ENCODE data around the gene SSC5D.

The SSC5D gene

DNA sequence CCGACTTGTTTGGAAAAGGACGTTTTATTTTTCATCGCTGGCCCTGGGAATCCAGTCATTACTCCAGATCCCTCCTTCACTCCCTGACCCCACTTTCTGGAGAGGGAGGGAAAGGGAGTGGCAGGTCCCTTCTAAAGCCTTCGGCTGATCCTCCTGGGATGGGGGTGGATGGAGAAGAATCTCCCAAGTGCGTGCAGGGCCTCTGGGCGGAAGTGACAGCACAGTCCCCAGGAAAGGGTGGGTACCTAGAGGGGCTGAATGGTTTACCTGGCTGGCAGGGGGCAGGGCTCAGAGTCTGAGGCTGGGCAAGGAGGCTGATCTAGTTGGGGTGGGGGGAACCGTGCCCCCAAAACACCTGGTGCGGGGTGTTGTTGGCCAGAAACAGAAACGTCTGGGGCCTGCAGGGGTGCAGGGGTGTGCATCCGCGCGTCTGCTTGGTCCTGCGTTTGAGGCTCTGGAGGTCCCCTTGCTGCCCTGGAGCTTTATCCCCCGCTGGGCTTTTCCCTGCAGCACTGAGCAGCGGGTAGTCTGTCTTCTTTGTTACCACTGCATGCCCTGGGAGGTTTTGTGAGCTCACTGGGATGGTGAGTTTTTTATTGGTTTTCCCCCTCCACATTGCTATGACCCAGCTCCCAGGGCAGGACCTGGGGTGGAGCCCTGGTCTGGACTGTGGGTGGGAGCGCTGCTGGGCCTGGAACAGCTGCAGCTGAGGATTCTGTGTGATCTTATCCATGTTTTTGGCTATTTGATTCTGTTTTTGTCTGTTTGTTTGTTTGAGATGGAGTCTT is 14.8 kb upstream of the SSC5D start:
- no peak for DNase-seq (ENCODE audit: low spot score)

DNA sequence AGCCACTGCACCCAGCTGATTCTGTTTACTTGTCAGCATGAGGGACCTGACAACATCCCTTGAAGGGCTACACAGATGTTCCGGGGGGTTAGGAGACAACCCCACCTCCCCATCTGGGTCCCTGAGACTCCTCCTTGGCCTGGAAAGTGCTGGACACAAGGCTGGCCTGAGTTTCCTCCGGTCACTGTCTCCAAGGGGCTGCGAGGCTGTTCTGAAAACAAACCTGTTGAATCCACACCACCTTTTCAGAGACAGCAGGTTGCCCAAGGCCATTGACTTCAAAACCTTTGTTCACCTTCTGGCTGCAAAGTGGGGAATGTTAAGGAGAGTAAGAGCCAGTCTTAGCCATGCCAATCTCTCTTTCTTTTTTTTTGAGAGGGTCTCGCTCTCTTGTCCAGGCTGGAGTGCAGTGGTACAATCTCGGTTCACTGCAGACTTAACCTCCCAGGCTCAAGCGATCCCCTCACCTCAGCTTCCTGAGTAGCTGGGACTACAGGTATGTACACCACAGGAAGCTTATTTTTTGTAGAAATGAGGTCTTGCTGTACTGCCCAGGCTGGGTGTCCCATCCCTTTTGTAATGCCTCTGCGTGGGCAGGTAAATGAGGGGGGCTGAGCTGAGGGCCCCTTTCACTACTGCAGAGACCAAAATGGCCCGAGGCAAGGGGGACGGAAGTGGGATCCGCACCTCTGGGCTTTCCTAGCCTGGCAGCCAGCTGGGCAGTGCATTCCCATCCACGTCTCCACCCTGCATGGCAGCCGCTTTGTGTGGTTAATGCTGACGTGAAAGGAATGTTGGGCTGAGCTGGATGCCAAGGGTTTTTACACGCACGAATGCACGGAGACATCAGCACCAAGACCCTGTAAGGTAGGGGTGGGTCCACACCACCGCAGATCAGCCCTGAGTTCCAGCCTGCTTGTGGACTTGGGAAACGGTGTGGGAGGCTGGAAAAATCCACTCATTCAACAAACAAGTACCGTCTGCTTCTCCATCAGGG is 13.7 kb upstream of the SSC5D start:
- no peak for DNase-seq (ENCODE audit: low spot score)

DNA sequence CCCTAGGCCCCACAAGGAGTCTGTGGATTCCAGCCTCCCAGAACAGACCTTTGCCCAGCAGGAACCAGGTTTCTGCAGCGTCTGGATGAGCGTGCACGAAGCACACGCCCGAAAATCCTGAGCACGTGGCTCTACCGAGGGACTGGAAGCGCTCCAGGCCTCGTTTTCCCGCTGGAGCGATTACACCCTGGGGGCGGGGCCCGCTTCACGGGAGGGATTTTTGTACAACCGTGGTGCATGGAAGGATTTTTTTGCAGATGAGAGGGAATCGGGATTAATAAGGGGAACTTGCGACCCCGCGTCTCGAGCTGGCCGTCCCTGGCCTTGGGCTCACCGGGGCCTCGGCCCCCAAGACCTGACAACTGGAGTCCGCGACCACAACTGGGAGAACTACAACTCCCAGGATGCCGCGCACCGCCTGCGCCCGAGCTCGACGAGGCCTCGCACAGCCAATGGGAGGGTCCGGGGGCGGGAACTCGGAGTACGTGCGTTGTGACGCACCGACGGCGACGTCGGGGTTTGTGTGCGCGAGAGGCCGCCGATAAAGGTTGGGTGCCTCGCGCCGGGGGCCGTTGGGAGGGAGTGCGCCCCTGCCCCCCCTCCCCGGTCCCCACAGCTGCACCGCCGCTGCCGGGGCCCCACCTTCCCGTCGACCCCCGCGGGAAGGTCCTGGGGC is 12.0 kb upstream of the SSC5D start, which contains the start of gene ZNF628:
TSS of gene ZNF628 (plus strand) at position 518 of the 676 bp plus-strand sequence. CDS start 3,294 bp downstream, outside the sequence.
- DNase-seq (ENCODE audit: low spot score) = peak; percentile 92

DNA sequence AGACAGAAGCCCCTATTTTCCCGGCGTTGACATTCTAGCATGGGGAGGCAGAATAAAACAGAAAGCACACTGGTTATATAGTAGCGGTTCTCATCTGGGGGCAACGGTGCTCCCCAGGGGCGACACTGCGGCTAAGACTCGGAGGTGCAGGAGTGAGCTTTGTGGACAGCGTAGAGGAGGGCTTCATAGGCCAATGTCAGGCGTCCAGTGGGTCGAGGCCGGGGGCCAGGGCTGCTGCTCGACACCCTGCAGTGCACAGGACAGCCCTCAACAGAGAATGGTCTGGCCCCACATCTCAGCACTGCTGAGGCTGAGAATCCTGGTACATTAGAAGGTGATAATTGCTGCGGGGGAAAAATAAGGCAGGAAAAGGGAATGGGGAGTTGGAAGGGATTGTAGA is 10.3 kb upstream of the SSC5D start:
- DNase-seq (ENCODE audit: low spot score) = no peak

DNA sequence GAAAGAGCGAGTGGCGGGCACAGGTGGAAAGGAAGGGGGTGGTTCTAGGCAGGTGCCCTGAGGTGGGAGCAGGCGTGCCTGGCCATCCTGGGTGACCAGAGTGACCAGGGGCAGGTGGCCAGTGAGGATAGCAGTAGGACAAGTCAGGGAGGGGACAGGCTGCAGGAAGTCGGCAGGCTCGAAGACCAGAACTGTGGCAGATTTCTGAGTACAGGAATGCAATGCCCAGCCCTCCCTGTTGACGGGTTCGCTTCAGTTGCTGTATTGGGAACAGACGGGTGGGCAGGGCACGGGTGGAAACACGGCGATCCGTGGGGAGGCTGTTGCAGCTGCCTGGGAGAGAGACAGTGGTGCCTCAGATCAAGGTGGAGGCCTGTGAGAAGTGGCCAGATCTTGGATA is 9.9 kb upstream of the SSC5D start:
- DNase-seq (ENCODE audit: low spot score) = no peak

DNA sequence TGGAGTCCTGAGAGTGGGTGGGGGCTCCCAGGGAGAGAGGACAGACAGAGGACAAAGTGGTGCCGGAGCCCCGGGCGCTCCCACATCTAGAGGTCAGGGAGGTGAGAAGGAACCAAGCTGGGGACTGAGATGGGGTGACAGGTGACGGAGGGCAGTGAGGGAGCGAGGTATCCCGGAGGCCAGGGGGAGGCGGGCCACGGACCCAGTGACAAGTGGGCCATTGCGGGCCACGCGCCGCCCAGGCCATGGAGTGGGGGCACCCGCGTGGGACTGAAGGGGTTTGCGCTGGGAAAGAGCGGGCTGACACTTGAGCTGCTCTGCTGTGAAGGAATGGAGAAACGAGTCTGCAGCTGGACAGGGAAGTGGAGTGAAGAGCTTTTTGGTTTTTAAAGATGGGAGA is 9.2 kb upstream of the SSC5D start:
- no peak for DNase-seq (ENCODE audit: low spot score)

DNA sequence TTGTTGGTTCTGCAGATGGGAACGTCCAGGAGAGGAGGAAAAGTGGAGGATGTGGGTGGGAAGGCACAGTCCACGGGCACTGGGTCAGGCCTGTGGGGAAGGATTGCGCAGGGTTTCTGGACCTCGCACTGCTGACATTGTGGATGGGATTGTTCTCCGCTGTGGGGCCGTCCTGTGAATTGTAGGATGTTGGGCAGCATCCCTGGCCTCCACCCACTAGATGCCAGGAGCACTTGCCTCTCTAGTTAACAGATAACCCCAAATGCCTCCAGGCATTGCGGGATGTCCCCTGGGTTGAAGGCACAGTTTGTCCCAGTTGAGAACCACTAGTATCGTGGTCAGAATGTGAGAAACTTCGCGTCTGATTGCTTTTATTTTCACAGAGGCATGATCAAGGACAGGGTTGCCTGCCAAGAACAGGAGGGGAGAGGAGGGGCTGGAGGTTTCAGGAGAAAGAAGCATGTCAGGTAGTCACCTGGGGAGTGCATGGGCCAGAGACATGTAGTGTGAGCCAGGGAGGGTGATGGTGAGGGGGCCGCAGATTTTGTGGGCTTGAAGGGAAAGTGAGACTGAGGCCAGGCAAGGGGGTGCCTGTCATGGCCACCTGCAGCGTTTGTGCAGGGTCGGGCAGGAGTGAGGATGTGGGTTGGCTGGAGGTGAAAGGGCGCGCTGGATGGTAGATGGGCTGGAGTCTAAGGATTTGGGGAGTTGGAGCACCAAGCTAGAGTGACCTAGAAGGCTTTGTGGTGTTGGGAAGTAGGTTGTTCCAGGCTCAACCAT is 8.6 kb upstream of the SSC5D start:
- DNase-seq (ENCODE audit: low spot score) = no peak

DNA sequence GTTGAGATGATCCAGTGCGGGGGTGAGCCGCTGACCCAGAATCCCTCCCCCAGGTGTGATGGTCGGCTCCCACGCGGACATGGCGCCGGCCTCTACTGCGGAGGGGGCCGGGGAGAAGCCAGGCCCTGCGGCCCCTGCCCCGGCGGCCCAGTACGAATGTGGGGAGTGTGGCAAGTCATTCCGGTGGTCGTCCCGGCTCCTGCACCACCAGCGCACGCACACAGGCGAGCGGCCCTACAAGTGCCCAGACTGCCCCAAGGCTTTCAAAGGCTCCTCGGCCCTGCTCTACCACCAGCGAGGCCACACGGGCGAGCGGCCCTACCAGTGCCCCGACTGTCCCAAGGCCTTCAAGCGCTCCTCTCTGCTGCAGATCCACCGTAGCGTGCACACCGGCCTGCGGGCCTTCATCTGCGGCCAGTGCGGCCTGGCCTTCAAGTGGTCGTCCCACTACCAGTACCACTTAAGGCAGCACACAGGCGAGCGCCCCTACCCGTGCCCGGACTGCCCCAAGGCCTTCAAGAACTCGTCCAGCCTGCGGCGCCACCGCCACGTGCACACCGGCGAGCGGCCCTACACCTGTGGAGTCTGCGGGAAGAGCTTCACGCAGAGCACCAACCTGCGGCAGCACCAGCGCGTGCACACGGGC is 7.0 kb upstream of the SSC5D start:
- no peak for DNase-seq (ENCODE audit: low spot score)

DNA sequence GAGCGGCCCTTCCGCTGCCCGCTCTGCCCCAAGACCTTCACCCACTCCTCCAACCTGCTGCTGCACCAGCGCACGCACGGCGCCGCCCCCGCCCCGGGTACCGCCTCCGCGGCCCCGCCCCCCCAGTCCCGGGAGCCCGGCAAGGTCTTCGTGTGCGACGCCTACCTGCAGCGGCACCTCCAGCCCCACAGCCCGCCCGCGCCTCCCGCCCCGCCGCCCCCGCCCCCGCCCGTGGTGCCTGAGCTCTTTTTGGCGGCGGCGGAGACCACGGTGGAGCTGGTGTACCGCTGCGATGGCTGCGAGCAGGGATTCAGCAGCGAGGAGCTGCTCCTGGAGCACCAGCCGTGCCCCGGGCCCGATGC is 6.5 kb upstream of the SSC5D start:
- DNase-seq (ENCODE audit: low spot score) = no peak

DNA sequence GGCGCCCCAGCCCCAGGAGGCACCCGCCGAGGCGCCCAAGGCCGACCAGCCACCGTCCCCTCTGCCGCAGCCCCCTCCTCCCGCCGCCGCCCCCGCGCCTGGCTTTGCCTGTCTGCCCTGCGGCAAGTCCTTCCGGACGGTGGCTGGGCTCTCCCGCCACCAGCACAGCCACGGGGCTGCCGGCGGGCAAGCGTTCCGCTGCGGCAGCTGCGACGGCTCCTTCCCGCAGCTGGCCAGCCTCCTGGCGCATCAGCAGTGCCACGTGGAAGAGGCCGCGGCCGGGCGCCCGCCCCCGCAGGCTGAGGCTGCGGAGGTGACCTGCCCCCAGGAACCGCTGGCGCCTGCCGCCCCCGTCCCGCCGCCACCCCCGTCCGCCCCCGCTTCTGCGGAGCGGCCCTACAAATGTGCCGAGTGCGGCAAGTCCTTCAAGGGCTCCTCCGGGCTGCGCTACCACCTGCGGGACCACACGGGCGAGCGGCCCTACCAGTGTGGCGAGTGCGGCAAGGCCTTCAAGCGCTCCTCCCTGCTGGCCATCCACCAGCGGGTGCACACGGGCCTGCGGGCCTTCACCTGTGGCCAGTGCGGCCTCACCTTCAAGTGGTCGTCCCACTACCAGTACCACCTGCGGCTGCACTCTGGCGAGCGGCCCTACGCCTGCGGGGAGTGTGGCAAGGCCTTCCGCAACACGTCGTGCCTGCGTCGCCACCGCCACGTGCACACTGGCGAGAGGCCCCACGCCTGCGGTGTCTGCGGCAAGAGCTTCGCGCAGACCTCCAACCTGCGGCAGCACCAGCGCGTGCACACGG is 5.9 kb upstream of the SSC5D start:
- no peak for DNase-seq (ENCODE audit: low spot score)

DNA sequence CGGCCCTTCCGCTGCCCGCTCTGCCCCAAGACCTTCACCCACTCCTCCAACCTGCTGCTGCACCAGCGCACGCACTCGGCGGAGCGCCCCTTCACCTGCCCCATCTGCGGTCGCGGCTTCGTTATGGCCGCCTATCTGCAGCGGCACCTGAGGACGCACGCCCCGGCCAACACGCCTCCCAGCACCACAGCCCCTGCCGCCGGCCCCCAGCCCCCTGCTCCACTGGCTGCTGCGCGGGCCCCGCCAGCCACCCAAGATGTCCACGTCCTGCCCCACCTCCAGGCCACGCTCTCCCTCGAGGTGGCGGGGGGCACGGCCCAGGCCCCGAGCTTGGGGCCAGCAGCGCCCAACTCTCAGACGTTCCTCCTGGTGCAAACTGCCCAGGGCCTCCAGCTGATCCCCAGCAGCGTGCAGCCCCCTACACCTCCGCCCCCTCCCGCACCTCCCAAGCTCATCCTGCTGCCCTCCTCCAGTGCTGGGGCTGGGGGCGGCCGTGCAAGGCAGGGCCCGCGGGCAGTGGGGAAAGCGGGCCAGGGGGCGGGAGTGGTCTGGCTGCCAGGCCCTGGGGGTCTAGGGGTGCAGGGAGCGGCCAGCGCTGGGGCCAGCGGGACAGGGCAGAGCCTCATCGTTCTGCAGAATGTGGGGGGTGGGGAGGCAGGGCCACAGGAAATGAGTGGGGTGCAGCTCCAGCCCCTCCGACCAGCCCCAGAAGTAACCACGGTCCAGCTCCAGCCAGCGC is 5.1 kb upstream of the SSC5D start:
- DNase-seq (ENCODE audit: low spot score) = no peak

DNA sequence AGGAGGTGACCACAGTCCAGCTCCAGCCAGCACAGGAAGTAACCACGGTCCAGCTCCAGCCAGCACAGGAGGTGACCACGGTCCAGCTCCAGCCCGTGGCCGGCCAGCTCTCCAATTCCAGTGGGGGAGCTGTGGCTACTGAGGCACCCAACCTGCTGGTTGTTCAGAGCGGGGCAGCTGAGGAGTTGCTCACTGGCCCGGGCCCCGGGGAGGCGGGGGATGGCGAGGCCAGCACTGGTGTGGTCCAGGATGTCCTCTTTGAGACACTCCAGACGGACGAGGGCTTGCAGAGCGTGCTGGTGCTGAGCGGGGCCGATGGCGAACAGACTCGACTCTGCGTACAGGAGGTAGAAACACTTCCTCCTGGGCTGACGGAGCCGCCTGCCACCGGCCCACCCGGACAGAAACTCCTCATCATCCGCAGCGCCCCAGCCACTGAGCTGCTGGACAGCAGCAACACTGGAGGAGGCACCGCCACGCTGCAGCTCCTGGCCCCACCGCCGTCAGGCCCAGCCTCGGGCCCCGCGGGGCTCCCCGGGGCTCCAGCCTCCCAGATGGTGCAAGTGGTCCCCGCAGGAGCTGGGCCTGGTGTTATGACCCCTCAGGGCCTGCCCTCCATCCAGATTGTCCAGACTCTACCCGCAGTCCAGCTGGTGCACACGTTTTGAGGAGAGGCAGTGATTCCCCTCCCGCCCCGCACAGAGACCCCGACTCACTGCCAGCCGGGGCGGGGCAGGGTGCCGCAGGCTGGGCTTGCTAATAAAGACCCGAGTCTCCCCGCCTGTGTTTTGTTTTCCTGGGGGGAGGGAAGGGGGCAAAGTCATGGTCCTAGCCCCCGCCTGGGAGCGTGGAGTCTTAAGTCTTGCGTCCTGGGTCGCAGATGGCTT is 4.3 kb upstream of the SSC5D start:
- no peak for DNase-seq (ENCODE audit: low spot score)

DNA sequence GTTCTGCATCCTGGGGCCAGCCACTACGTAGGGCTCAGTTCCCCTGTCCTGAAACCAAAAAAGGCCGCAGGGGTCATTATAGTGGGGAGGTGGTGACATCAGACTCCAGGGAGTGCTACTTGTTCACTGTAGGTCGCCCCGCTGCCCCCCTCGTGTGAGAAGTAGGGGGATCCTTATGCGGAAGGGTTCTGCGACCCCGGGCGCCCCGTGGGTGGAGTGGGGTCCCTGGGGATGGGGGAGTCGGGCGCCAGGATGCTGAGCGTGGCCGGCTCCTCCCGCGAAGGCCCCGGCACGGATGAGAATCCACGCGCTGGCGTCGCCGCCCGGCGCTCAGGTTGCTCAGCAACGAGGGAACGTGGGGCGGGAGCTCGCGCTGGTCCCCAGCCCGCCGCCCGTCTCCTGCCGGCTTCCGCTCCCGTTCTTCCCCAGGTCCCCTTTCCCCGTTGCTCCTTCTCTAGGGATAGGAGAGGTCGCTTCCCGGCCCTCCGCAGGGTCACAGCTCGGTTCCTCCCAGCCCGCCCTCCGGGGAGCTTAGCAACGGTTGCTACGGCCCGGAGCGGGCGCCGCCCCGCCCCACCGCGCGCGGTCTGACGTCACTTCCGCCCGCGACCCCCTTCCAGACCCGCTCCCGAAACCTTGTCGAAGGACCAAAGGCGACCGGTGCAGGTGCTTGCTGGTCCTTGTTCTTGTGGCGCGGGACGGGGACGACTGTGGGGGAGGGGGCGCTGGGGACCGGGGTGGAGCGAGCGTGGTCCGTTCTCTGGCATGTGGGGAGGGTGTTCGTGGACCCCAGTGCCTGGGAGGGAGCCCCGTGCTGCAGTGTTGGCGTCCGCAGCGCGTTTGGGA is 3.4 kb upstream of the SSC5D start, which contains the start of gene NAT14:
TSS of gene NAT14 (plus strand) at position 596 of the 846 bp plus-strand sequence. CDS start 521 bp downstream, outside the sequence.
- DNase-seq (ENCODE audit: low spot score) = peak; percentile 62

DNA sequence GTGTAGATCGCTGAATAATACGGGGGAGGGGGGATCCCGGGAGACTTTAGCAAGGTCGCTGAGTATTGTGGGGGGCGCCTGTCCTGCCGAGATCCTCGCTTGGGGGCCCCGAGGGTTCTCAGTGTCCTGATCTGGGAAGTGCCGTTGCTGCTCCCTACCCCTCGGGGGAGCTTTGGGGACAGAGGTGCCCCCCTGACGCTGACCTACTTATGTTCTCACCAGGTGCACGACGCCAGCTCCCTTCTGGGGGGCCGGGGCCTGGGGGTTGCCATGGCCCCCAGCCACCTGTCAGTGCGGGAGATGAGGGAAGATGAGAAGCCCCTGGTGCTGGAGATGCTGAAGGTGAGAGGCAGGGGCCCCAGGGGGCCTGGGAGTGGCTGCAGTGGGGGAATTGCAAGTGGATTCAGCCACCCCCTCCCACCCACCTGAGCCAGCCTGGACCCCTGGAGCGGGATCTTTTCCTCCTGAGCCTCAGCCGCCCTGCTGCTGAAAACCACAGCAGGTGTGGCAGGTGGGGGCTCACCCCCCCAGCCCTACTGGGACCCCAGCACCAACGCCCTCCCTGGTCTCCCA is 2.7 kb upstream of the SSC5D start:
- DNase-seq (ENCODE audit: low spot score) = no peak

DNA sequence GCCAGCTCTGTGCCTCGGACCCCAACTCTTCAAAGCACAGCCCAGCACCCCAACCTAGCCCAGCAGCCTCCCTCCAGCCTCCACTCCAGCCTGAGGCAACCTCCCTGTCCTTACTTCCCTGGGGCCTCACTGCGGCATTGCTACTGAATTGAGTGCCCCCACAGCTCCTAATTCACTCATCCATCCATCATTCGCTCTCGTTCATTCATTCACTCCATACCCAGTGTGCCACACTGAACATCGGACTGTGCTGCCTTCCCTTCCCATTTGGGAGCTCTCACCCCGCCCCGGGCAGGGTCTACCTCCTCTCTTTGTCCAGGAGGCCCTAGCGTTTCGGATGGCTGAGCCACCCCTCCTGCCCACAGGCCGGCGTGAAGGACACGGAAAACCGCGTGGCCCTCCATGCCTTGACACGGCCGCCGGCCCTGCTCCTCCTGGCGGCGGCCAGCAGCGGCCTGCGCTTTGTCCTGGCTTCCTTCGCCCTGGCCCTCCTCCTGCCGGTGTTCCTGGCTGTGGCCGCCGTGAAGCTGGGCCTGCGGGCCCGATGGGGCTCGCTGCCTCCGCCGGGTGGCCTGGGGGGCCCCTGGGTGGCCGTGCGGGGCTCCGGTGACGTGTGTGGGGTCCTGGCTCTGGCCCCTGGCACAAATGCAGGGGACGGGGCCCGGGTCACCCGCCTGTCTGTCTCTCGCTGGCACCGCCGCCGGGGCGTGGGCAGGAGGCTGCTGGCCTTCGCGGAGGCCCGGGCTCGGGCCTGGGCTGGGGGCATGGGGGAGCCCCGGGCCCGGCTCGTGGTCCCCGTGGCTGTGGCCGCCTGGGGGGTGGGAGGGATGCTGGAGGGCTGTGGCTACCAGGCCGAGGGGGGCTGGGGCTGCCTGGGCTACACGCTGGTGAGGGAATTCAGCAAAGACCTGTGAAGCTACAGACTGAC is 1.9 kb upstream of the SSC5D start:
- DNase-seq (ENCODE audit: low spot score) = no peak

All from SK-N-DZ (cell line).